SK-N-MC (cell line): Measurements from ENCODE around the gene KNG1.

Source experiments
- EZH2 ChIP-seq: fragments of 200-600 bp; sonication (generic); IDR thresholded peaks from one replicate; pipeline ENCODE4 v1.6.1; 2017; ENCODE audit warnings: antibody characterized with exemption
- POLR2AphosphoS5 ChIP-seq: IDR thresholded peaks from 2 replicates; pipeline ENCODE4 v1.6.1; 2012; ENCODE audit warnings: mild to moderate bottlenecking, low read depth, low read length, borderline replicate concordance

GRCh38 chr3:186679151-186679550 lies 38.0 kb upstream of the KNG1 start:
- TF ChIP-seq POLR2AphosphoS5, result no peak
- no peak for TF ChIP-seq EZH2
